BE2C (cell line): ENCODE results near the gene BRD7.
A peak's percentile ranks its signal among the peaks of the same experiment; 100 is the strongest.

Source experiments
- DNase-seq: peaks from one replicate; pipeline ENCODE4 v3.0.0-alpha.2; 2020
- H3K27me3 ChIP-seq: fragments of 250-450 bp; sonication (Bioruptor Pico); 2 replicates; pipeline ENCODE4 v1.5.1; 2020; ENCODE audit warnings: mild to moderate bottlenecking
- H3K36me3 ChIP-seq: fragments of 250-450 bp; sonication (Bioruptor Pico); 2 replicates; pipeline ENCODE4 v1.5.1; 2020; ENCODE audit warnings: mild to moderate bottlenecking
- H3K4me1 ChIP-seq: fragments of 250-450 bp; sonication (Bioruptor Pico); 2 replicates; pipeline ENCODE4 v1.5.1; 2020
- H3K4me3 ChIP-seq: 2 replicates; pipeline ENCODE4 v1.5.1; 2011; ENCODE audit warnings: low read depth, low read length
- H3K9me3 ChIP-seq: fragments of 250-450 bp; sonication (Bioruptor Pico); 2 replicates; pipeline ENCODE4 v1.5.1; 2020
- TF ChIP-seq, protein P1 (sequence below): IDR thresholded peaks from 2 replicates; pipeline ENCODE4 v1.5.1; 2012; ENCODE audit warnings: mild to moderate bottlenecking, low read depth, low read length

The BRD7 gene

DNA sequence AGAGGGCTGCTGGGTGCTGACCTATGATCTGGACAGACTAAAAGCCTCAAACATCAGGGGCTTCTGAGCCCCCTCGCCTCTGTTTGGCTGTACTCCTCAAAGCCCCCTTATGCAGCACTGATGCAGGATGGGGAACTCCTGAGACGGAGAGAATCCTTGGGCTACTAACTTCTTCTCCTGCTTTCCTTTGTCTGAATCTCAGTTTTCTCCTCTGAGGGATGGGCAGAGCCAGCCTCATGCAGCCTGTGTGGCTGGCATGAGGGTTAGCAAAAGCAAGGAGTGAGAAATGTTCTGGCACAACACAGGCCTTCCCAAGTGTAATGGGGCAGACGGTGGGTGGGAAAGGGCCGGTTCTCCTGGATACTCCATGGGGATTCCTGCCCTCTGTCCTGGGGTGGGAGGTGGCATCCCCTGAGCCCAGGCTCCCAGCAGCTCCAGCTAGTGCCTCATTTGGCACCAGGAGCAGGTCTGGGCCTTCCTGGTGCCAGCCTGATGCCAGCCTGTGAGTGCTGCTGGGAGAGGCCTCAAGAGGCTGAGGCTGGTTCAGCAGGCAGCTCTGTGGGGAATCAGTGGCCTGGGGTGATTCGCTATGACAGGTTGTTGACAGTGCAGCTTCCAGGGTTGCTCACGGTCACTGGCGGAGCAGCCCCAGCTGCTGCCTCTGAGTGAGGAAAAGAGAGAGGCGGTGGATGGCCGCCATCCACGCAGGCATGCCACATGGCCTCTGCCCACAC lies 4.0 kb upstream of the BRD7 start:
- TF ChIP-seq, protein P1, sequence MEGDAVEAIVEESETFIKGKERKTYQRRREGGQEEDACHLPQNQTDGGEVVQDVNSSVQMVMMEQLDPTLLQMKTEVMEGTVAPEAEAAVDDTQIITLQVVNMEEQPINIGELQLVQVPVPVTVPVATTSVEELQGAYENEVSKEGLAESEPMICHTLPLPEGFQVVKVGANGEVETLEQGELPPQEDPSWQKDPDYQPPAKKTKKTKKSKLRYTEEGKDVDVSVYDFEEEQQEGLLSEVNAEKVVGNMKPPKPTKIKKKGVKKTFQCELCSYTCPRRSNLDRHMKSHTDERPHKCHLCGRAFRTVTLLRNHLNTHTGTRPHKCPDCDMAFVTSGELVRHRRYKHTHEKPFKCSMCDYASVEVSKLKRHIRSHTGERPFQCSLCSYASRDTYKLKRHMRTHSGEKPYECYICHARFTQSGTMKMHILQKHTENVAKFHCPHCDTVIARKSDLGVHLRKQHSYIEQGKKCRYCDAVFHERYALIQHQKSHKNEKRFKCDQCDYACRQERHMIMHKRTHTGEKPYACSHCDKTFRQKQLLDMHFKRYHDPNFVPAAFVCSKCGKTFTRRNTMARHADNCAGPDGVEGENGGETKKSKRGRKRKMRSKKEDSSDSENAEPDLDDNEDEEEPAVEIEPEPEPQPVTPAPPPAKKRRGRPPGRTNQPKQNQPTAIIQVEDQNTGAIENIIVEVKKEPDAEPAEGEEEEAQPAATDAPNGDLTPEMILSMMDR: no peak
- no peaks in the 10 kb centered on the region for H3K9me3 ChIP-seq
- peak; percentile 50 for DNase-seq
- peaks cover 5% of the 10 kb centered on the region; the same call in 1 of the 2 replicates for H3K4me1 ChIP-seq
- peaks cover 3% of the 10 kb centered on the region; the same call in 1 of the 2 replicates for H3K36me3 ChIP-seq
- H3K27me3 ChIP-seq: no peaks in the 10 kb centered on the region
- no peak overlapping the region for H3K4me3 ChIP-seq

GRCh38 chr16:50371936-50372595 lies 3.3 kb upstream of the BRD7 start:
- Histone ChIP-seq H3K36me3 (peaks cover 3% of the 10 kb centered on the region; the same call in 1 of the 2 replicates), H3K27me3 (no peaks in the 10 kb centered on the region), H3K9me3 (no peaks in the 10 kb centered on the region), H3K4me3 (no peak overlapping the region), H3K4me1 (peaks cover 5% of the 10 kb centered on the region; the same call in 1 of the 2 replicates)
- TF ChIP-seq, protein P1: peak; percentile 47
- DNase-seq: peak; percentile 45

DNA sequence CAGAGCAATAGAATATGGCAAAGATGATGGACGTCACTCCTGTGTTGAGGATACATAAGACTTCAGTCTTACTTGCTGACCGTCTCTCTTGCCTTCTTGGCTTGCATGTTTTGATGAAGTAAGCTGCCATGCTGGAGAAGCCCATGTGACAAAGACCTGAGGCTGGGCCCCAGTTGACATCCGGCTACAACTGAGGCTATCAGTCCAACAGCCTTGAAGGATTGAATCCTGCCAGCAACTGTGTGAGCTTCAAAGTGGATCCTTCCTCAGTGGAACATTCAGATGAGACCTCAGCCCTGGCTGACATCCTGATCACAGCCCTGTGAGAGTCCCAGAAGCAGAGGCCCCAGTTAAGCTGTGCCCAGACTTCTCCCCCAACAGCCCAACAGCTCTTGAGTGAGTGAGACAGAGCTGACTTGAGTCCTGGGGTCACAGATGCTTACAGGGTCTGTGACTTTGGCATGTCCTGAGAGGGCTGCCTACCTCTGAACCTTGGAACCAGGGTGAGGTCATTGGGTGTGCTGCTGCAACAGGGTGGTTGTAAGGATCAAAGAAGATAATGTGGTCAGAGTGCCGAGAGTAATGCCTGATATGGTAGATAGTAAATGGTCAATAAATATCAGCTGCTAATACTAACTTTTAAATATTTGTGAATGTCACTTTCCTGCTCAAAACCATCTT lies 2.4 kb upstream of the BRD7 start:
- TF ChIP-seq, protein P1: no peak
- Histone ChIP-seq H3K9me3 (no peaks in the 10 kb centered on the region), H3K4me3 (no peak overlapping the region), H3K4me1 (peaks cover 5% of the 10 kb centered on the region; the same call in 1 of the 2 replicates), H3K27me3 (no peaks in the 10 kb centered on the region), H3K36me3 (peaks cover 3% of the 10 kb centered on the region; the same call in 1 of the 2 replicates)
- DNase-seq: no peak

DNA sequence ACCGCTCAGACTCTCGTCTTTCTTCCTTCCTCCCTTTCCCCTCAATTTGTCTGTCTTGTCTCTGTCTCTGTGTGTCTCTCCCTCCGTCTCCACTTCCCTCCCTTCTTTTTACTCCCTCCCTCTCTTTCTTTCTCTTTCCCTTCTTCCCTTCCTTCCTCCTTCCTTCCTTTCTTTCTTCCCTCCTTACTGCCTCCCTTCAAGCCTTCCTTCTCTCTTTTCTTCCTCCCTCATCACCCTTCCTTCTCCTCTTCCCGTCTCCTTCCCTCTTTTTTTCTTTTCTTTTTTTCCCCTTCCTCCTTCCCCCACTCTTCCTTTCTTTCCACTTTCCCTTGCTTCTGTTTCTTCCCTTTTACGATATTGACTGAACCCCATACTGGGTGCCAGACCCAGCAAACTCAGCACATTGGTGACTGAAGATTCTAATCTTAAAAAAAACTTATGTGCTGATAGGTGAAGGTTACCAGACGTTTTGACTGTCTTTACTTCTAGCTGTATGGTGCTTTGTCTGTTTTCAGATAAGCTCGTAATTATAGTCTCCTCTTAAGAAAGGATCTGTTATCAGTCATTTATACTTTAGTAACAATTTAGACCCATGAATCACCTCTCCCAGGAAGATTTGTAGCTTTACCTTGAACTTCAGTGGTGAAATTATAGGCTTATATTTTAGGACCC lies 481 bp upstream of the BRD7 start:
- TF ChIP-seq, protein P1: no peak
- Histone ChIP-seq H3K9me3 (no peaks in the 10 kb centered on the region), H3K4me3 (peak overlapping the region; percentile 53), H3K36me3 (peaks cover 12% of the 10 kb centered on the region), H3K27me3 (no peaks in the 10 kb centered on the region), H3K4me1 (peaks cover 5% of the 10 kb centered on the region; the same call in 1 of the 2 replicates)
- DNase-seq: no peak

- no peaks in the 10 kb centered on the region for H3K9me3 ChIP-seq
- H3K27me3 ChIP-seq: no peaks in the 10 kb centered on the region
- H3K4me1 ChIP-seq: peaks cover 5% of the 10 kb centered on the region; the same call in 1 of the 2 replicates
- TF ChIP-seq, protein P1: no peak
- DNase-seq: no peak
- H3K36me3 ChIP-seq: peaks cover 23% of the 10 kb centered on the region
- H3K4me3 ChIP-seq: peak overlapping the region; percentile 87
Observed at GRCh38 chr16:50367777-50368409, 895 bp downstream of the BRD7 start.
